Gastroesophageal sphincter (tissue), 4 donors: ENCODE data around the gene PTPRG. TPM values are rescaled to one million over a fixed set of nuclear protein-coding genes. Genes with fewer than 3 reads are reported as not detected.

ENCODE experiments used
- ATAC-seq: fragments of 150-250 bp; one replicate; pipeline ENCODE4 v1.9.1; 2016; ENCODE audit warnings: mild to moderate bottlenecking, moderate library complexity
- H3K27ac ChIP-seq, 4 donors: fragments of 200-600 bp; sonication (generic) in 3 of 4; 1 replicate in 3 of 4; 2 replicates in 1 of 4; pipeline ENCODE4 v1.5.1; 2016 to 2019
- H3K27me3 ChIP-seq: fragments of 200-600 bp; sonication (generic); one replicate; pipeline ENCODE4 v1.5.1; 2019
- H3K36me3 ChIP-seq, 2 donors: fragments of 200-600 bp; sonication (generic); one replicate each; pipeline ENCODE4 v1.5.1; 2019; ENCODE audit warnings: control low read depth in 1 of 2
- H3K4me1 ChIP-seq, 3 donors: fragments of 200-600 bp; sonication (generic); 1 replicate in 2 of 3; 2 replicates in 1 of 3; pipeline ENCODE4 v1.5.1; 2016 to 2019; ENCODE audit warnings: control low read depth in 2 of 3
- H3K4me3 ChIP-seq, 2 donors: fragments of 200-600 bp; sonication (generic); one replicate each; pipeline ENCODE4 v1.5.1; 2019; ENCODE audit warnings: mild to moderate bottlenecking in 1 of 2, moderate library complexity in 1 of 2
- H3K9me3 ChIP-seq, 3 donors: fragments of 200-600 bp; sonication (generic); one replicate each; pipeline ENCODE4 v1.5.1; 2017 to 2019; ENCODE audit warnings: control low read depth in 2 of 3
- CTCF ChIP-seq, 4 experiments: fragments of 200-600 bp in 2 of 4; fragments of 450-650 bp in 2 of 4; sonication (generic) in 1 of 4; IDR thresholded peaks; one replicate each; pipeline ENCODE4 v1.5.1; 2017 to 2019; ENCODE audit warnings: antibody characterized with exemption in 4 of 4, mild to moderate bottlenecking in 2 of 4, moderate library complexity in 2 of 4
- EP300 ChIP-seq: sonication (generic); formaldehyde crosslinking; IDR thresholded peaks from one replicate; pipeline ENCODE4 v1.6.1; 2017; ENCODE audit warnings: antibody characterized with exemption, mild to moderate bottlenecking
- POLR2A ChIP-seq, 2 donors: fragments of 450-650 bp; IDR thresholded peaks; one replicate each; pipeline ENCODE4 v1.6.1; 2017; ENCODE audit warnings: antibody characterized with exemption in 2 of 2, mild to moderate bottlenecking in 2 of 2, moderate library complexity in 1 of 2
- POLR2AphosphoS5 ChIP-seq: sonication (generic); formaldehyde crosslinking; IDR thresholded peaks from one replicate; pipeline ENCODE4 v1.6.1; 2017; ENCODE audit warnings: antibody characterized with exemption
- WGBS, 2 donors: methylation state at CpG; one replicate each; pipeline ENCODE4 v1.1.5; 2018; ENCODE audit warnings: low coverage in 1 of 2; 5-methylcytosine and 5-hydroxymethylcytosine counted together
- total RNA-seq, 4 donors: library from RNA; depleted of rRNA; stranded (reverse); fragments of >200 nt; gene quantifications; one replicate each; pipeline ENCODE4 v1.1.0, GENCODE V29; 2016

PTPRG gene
- total RNA-seq, 4 donors from 2014 or later = 48.7 to 81.9 (median 52.8) TPM

- Histone ChIP-seq H3K36me3 (no peaks in the 10 kb centered on the region), H3K9me3 (no peaks in the 10 kb centered on the region), H3K27me3 (no peaks in the 10 kb centered on the region), H3K4me1 (peaks cover 0 to 18% (median 0%) of the 10 kb centered on the region in 3 donors), H3K27ac (no peak overlapping the region), H3K4me3 (no peak overlapping the region)
- TF ChIP-seq EP300 (no peak), POLR2AphosphoS5 (no peak), POLR2A (IDR thresholded peaks at IDR 0.05) (no peak), CTCF (IDR thresholded peaks at IDR 0.05) (no peak)
- no peak for ATAC-seq
- 69 to 87% methylated on average over 2 to 3 of the region's 3 CpGs for WGBS, 2 donors
These were observed 463.5 kb downstream of the PTPRG start for GRCh38 chr3:62024882-62025281.

- WGBS, 2 donors = 100% methylated on average over 1 of the region's 1 CpG
- no peaks in the 10 kb centered on the region for H3K27me3 ChIP-seq
- ATAC-seq = no peak
These were observed 464.5 kb downstream of the PTPRG start for GRCh38 chr3:62025913-62026312.

GRCh38 chr3:62027241-62027640, 465.9 kb downstream of the PTPRG start:
- H3K27me3 ChIP-seq = no peaks in the 10 kb centered on the region
- no peaks in the 10 kb centered on the region for H3K36me3 ChIP-seq
- no peak overlapping the region for H3K27ac ChIP-seq
- no peak overlapping the region for H3K4me3 ChIP-seq
- TF ChIP-seq EP300 = no peak
- no peak for TF ChIP-seq POLR2AphosphoS5
- TF ChIP-seq CTCF (IDR thresholded peaks at IDR 0.05) = no peak
- no peak for TF ChIP-seq POLR2A (IDR thresholded peaks at IDR 0.05)
- peaks cover 0 to 18% (median 0%) of the 10 kb centered on the region in 3 donors for H3K4me1 ChIP-seq
- WGBS, 2 donors = 87% methylated on average over 3 to 4 of the region's 4 CpGs
- no peak for ATAC-seq
- H3K9me3 ChIP-seq = no peaks in the 10 kb centered on the region

More at GRCh38 chr3:62025913-62026312, 464.5 kb downstream of the PTPRG start:
- no peaks in the 10 kb centered on the region for H3K9me3 ChIP-seq
- H3K4me3 ChIP-seq = no peak overlapping the region
- no peak overlapping the region for H3K27ac ChIP-seq
- TF ChIP-seq CTCF (IDR thresholded peaks at IDR 0.05) = no peak
- TF ChIP-seq POLR2AphosphoS5 = no peak
- no peak for TF ChIP-seq EP300
- no peak for TF ChIP-seq POLR2A (IDR thresholded peaks at IDR 0.05)
- H3K4me1 ChIP-seq = peaks cover 0 to 18% (median 0%) of the 10 kb centered on the region in 3 donors
- H3K36me3 ChIP-seq = no peaks in the 10 kb centered on the region

GRCh38 chr3:62027796-62028195, 466.4 kb downstream of the PTPRG start:
- Histone ChIP-seq H3K4me1 (peaks cover 0 to 18% (median 0%) of the 10 kb centered on the region in 3 donors), H3K4me3 (no peak overlapping the region), H3K36me3 (no peaks in the 10 kb centered on the region), H3K27ac (no peak overlapping the region), H3K9me3 (no peaks in the 10 kb centered on the region), H3K27me3 (no peaks in the 10 kb centered on the region)
- WGBS, 2 donors = 35 to 50% methylated on average over 5 of the region's 5 CpGs
- no peak for ATAC-seq
- no peak for TF ChIP-seq EP300
- no peak for TF ChIP-seq CTCF (IDR thresholded peaks at IDR 0.05)
- no peak for TF ChIP-seq POLR2AphosphoS5
- no peak for TF ChIP-seq POLR2A (IDR thresholded peaks at IDR 0.05)

- Histone ChIP-seq H3K27me3 (no peaks in the 10 kb centered on the region), H3K36me3 (no peaks in the 10 kb centered on the region), H3K9me3 (no peaks in the 10 kb centered on the region), H3K4me3 (no peak overlapping the region), H3K4me1 (peaks cover 0 to 18% (median 0%) of the 10 kb centered on the region in 3 donors), H3K27ac (no peak overlapping the region)
- ATAC-seq = no peak
- 52 to 78% methylated on average over 5 of the region's 5 CpGs for WGBS, 2 donors
- TF ChIP-seq POLR2AphosphoS5 (no peak), CTCF (IDR thresholded peaks at IDR 0.05) (no peak), EP300 (no peak)
These were observed 466.9 kb downstream of the PTPRG start for GRCh38 chr3:62028236-62028635.
